ENCODE measurements around the gene RAPGEF6.
A peak's percentile ranks its signal among the peaks of the same experiment; 100 is the strongest.
"Not testable (repeated sequence)": the region's sequence is repeated elsewhere in the genome, so short reads cannot be mapped to it uniquely, and the experiment has no call there.

The RAPGEF6 gene

GRCh38 chr5:131406975-131407638, 227.9 kb downstream of the RAPGEF6 start:
- no peak for DNase-seq (ENCODE audit: low read depth, low spot score)
- Histone ChIP-seq H3K27ac (peak overlapping the region; percentile 54; the same call in 1 of the 2 replicates), H3K9ac (ENCODE audit: insufficient read length) (no peak overlapping the region), H3K36me3 (ENCODE audit: insufficient read depth, low read length) (peaks cover 53% of the 10 kb centered on the region), H3K4me3 (no peak overlapping the region), H3K9me3 (ENCODE audit: low read depth, low read length) (peaks cover 6% of the 10 kb centered on the region; the same call in 1 of the 2 replicates)
- no peak for TF ChIP-seq EZH2 (IDR thresholded peaks at IDR 0.05)
- no peak for TF ChIP-seq FOXP2 (optimal IDR thresholded peaks at IDR 0.05; ENCODE audit: control extremely low read depth, extremely low read length, insufficient read depth)
- TF ChIP-seq POLR2AphosphoS5 (IDR thresholded peaks at IDR 0.05; ENCODE audit: borderline replicate concordance, low read depth, low read length) = no peak

GRCh38 chr5:131406076-131406475, 229.0 kb downstream of the RAPGEF6 start:
- Histone ChIP-seq H3K4me3 (no peak overlapping the region), H3K9me3 (ENCODE audit: low read depth, low read length) (peaks cover 6% of the 10 kb centered on the region; the same call in 1 of the 2 replicates), H3K9ac (ENCODE audit: insufficient read length) (no peak overlapping the region), H3K27ac (no peak overlapping the region), H3K36me3 (ENCODE audit: insufficient read depth, low read length) (peaks cover 59% of the 10 kb centered on the region)
- TF ChIP-seq FOXP2 (optimal IDR thresholded peaks at IDR 0.05; ENCODE audit: control extremely low read depth, extremely low read length, insufficient read depth) (no peak), EZH2 (IDR thresholded peaks at IDR 0.05) (no peak), POLR2AphosphoS5 (IDR thresholded peaks at IDR 0.05; ENCODE audit: borderline replicate concordance, low read depth, low read length) (no peak)
- no peak for DNase-seq (ENCODE audit: low read depth, low spot score)

- DNase-seq (ENCODE audit: low read depth, low spot score) = no peak
- TF ChIP-seq FOXP2 (optimal IDR thresholded peaks at IDR 0.05; ENCODE audit: control extremely low read depth, extremely low read length, insufficient read depth) = no peak
- no peak for TF ChIP-seq EZH2 (IDR thresholded peaks at IDR 0.05)
- TF ChIP-seq POLR2AphosphoS5 (IDR thresholded peaks at IDR 0.05; ENCODE audit: borderline replicate concordance, low read depth, low read length) = no peak
- Histone ChIP-seq H3K4me3 (no peak overlapping the region), H3K9ac (ENCODE audit: insufficient read length) (no peak overlapping the region), H3K27ac (no peak overlapping the region), H3K9me3 (ENCODE audit: low read depth, low read length) (peaks cover 6% of the 10 kb centered on the region; the same call in 1 of the 2 replicates), H3K36me3 (ENCODE audit: insufficient read depth, low read length) (peaks cover 60% of the 10 kb centered on the region)
These were observed 229.4 kb downstream of the RAPGEF6 start for GRCh38 chr5:131405674-131406073.

GRCh38 chr5:131400585-131400984, 234.4 kb downstream of the RAPGEF6 start:
- Histone ChIP-seq H3K27ac (no peak overlapping the region), H3K9ac (ENCODE audit: insufficient read length) (no peak overlapping the region), H3K9me3 (ENCODE audit: low read depth, low read length) (peaks cover 6% of the 10 kb centered on the region; the same call in 1 of the 2 replicates), H3K36me3 (ENCODE audit: insufficient read depth, low read length) (peaks cover 78% of the 10 kb centered on the region), H3K4me3 (no peak overlapping the region)
- no peak for DNase-seq (ENCODE audit: low read depth, low spot score)
- TF ChIP-seq POLR2AphosphoS5 (IDR thresholded peaks at IDR 0.05; ENCODE audit: borderline replicate concordance, low read depth, low read length) (no peak), FOXP2 (optimal IDR thresholded peaks at IDR 0.05; ENCODE audit: control extremely low read depth, extremely low read length, insufficient read depth) (no peak), EZH2 (IDR thresholded peaks at IDR 0.05) (no peak)

GRCh38 chr5:131399007-131399406, 236.0 kb downstream of the RAPGEF6 start:
- H3K4me3 ChIP-seq; H3K9me3 ChIP-seq (ENCODE audit: low read depth, low read length); DNase-seq (ENCODE audit: low read depth, low spot score); H3K27ac ChIP-seq; H3K9ac ChIP-seq (ENCODE audit: insufficient read length): not testable (repeated sequence)
- H3K36me3 ChIP-seq (ENCODE audit: insufficient read depth, low read length) = peaks cover 88% of the 10 kb centered on the region

GRCh38 chr5:131396630-131397273, 238.3 kb downstream of the RAPGEF6 start:
- Histone ChIP-seq H3K9ac (ENCODE audit: insufficient read length) (no peak overlapping the region), H3K4me3 (no peak overlapping the region), H3K9me3 (ENCODE audit: low read depth, low read length) (no peaks in the 10 kb centered on the region), H3K36me3 (ENCODE audit: insufficient read depth, low read length) (peaks cover 90% of the 10 kb centered on the region), H3K27ac (peak overlapping the region; percentile 80)
- no peak for DNase-seq (ENCODE audit: low read depth, low spot score)
- TF ChIP-seq FOXP2 (optimal IDR thresholded peaks at IDR 0.05; ENCODE audit: control extremely low read depth, extremely low read length, insufficient read depth) (no peak), POLR2AphosphoS5 (IDR thresholded peaks at IDR 0.05; ENCODE audit: borderline replicate concordance, low read depth, low read length) (no peak)

GRCh38 chr5:131396015-131396414, 239.0 kb downstream of the RAPGEF6 start:
- H3K36me3 ChIP-seq (ENCODE audit: insufficient read depth, low read length) = peaks cover 86% of the 10 kb centered on the region
- no peaks in the 10 kb centered on the region for H3K9me3 ChIP-seq (ENCODE audit: low read depth, low read length)
- H3K4me3 ChIP-seq = no peak overlapping the region
- H3K27ac ChIP-seq = peak overlapping the region; percentile 80
- no peak for DNase-seq (ENCODE audit: low read depth, low spot score)
- TF ChIP-seq POLR2AphosphoS5 (IDR thresholded peaks at IDR 0.05; ENCODE audit: borderline replicate concordance, low read depth, low read length) (no peak), FOXP2 (optimal IDR thresholded peaks at IDR 0.05; ENCODE audit: control extremely low read depth, extremely low read length, insufficient read depth) (no peak), EZH2 (IDR thresholded peaks at IDR 0.05) (no peak)
- H3K9ac ChIP-seq (ENCODE audit: insufficient read length) = no peak overlapping the region

GRCh38 chr5:131394128-131394527, 240.9 kb downstream of the RAPGEF6 start:
- DNase-seq (ENCODE audit: low read depth, low spot score) = no peak
- Histone ChIP-seq H3K9me3 (ENCODE audit: low read depth, low read length) (no peaks in the 10 kb centered on the region), H3K4me3 (no peak overlapping the region), H3K27ac (peak overlapping the region; percentile 66; the same call in 1 of the 2 replicates), H3K36me3 (ENCODE audit: insufficient read depth, low read length) (peaks cover 87% of the 10 kb centered on the region), H3K9ac (ENCODE audit: insufficient read length) (no peak overlapping the region)
- TF ChIP-seq POLR2AphosphoS5 (IDR thresholded peaks at IDR 0.05; ENCODE audit: borderline replicate concordance, low read depth, low read length) (no peak), FOXP2 (optimal IDR thresholded peaks at IDR 0.05; ENCODE audit: control extremely low read depth, extremely low read length, insufficient read depth) (no peak), EZH2 (IDR thresholded peaks at IDR 0.05) (no peak)

Measured in SK-N-MC (cell line).